ENCODE data around the gene PEX13.
"Not testable (repeated sequence)": the region's sequence is repeated elsewhere in the genome, so short reads cannot be mapped to it uniquely, and the experiment has no call there.

The PEX13 gene

GRCh38 chr2:61017556-61018317, at the start of gene PEX13, which contains the start of gene PUS10:
PEX13 (plus strand) TSS chr2:61017720; CDS start chr2:61017760, 40 bp downstream.
PUS10 (minus strand) TSS chr2:61018255; CDS start chr2:61011890, 6,365 bp downstream.
- peak in 1 of 2 donors; percentile 48 for DNase-seq

- no peak for DNase-seq
Measured at GRCh38 chr2:60972889-60973656, 44.4 kb upstream of the PEX13 start.

GRCh38 chr2:60973705-60974104, 43.8 kb upstream of the PEX13 start:
- DNase-seq = no peak

- no peak for DNase-seq
Measured at GRCh38 chr2:60974652-60975051, 42.9 kb upstream of the PEX13 start.

GRCh38 chr2:60976256-60976850, 41.2 kb upstream of the PEX13 start:
- no peak for DNase-seq

GRCh38 chr2:60976875-60977561, 40.5 kb upstream of the PEX13 start:
- DNase-seq = no peak

- no peak for DNase-seq
Measured at GRCh38 chr2:60977562-60977895, 40.0 kb upstream of the PEX13 start.

- no peak for DNase-seq
Measured at GRCh38 chr2:60979231-60979630, 38.3 kb upstream of the PEX13 start.

GRCh38 chr2:60980071-60980815, 37.3 kb upstream of the PEX13 start:
- no peak for DNase-seq

- not testable (repeated sequence) for DNase-seq
Measured at GRCh38 chr2:60982066-60982465, 35.5 kb upstream of the PEX13 start.

GRCh38 chr2:60984720-60985119, 32.8 kb upstream of the PEX13 start:
- no peak for DNase-seq

- DNase-seq = no peak
Measured at GRCh38 chr2:60987041-60987440, 30.5 kb upstream of the PEX13 start.

- DNase-seq = not testable (repeated sequence)
Measured at GRCh38 chr2:60987656-60988055, 29.9 kb upstream of the PEX13 start.

GRCh38 chr2:60989259-60989658, 28.3 kb upstream of the PEX13 start:
- DNase-seq = no peak

GRCh38 chr2:60991644-60992043, 25.9 kb upstream of the PEX13 start:
- DNase-seq = no peak

- DNase-seq = peak; percentile 63 to 72
Measured at GRCh38 chr2:60992985-60993392, 24.5 kb upstream of the PEX13 start.

- DNase-seq = no peak
Measured at GRCh38 chr2:60994131-60994530, 23.4 kb upstream of the PEX13 start.

- peak; percentile 34 to 72 for DNase-seq
Measured at GRCh38 chr2:60998628-60999545, 18.6 kb upstream of the PEX13 start.

- no peak for DNase-seq
Measured at GRCh38 chr2:61005736-61006135, 11.8 kb upstream of the PEX13 start.

- no peak for DNase-seq
Measured at GRCh38 chr2:61006486-61007105, 10.9 kb upstream of the PEX13 start.

- no peak for DNase-seq
Measured at GRCh38 chr2:61009355-61009754, 8.2 kb upstream of the PEX13 start.

Measured in CD4-positive, alpha-beta T cell treated with Interferon alpha-2 for 1 hour (primary cell).